ENCODE results near the gene BRAP. TPM values are rescaled to one million over a fixed set of nuclear protein-coding genes. Genes with fewer than 3 reads are reported as not detected.
"Not testable (repeated sequence)": the region's sequence is repeated elsewhere in the genome, so short reads cannot be mapped to it uniquely, and the experiment has no call there.

BRAP gene
- total RNA-seq, 8 experiments from 2014 or later: 14.3 to 23.4 (median 18.9) TPM

GRCh38 chr12:111599453-111600204 lies 86.1 kb downstream of the BRAP start:
- peak; percentile 71 to 88 (median 82) for ATAC-seq (replicated peaks in 6 of 8)
- 0 to 10% (median 4%) methylated on average over 1 to 5 of the region's 56 CpGs; no CpG with 5 or more reads in 6 of the 10 experiments for WGBS, 10 experiments

GRCh38 chr12:111598637-111599452 lies 86.9 kb downstream of the BRAP start, which contains the start of gene ATXN2:
Gene ATXN2 (minus strand): TSS chr12:111599315. CDS start chr12:111599034, 281 bp downstream.
- H3K4me3 ChIP-seq: peak within 1 kb of the TSS; percentile 94 to 100 (median 99)
- 0% methylated on average over 4 of the region's 119 CpGs; no CpG with 5 or more reads in 9 of the 10 experiments for WGBS, 10 experiments
- in situ Hi-C loops (cut with MboI; ENCODE audit: low pct_unique_long_range_greater_than_20kb in 2 of 9, low sequenced_read_pairs in 9 of 9, unreplicated experiment in 9 of 9): no loop called here
- peak within 1 kb of the TSS; percentile 100 for H3K27ac ChIP-seq
- ATAC-seq (replicated peaks in 6 of 8): peak; percentile 42 to 68 (median 58)
- peaks cover 6 to 30% of the 10 kb centered on the region in 2 donors for H3K4me1 ChIP-seq (replicated peaks in 1 of 2)

More at GRCh38 chr12:111599453-111600204, 86.1 kb downstream of the BRAP start:
- in situ Hi-C loops (cut with MboI; ENCODE audit: low pct_unique_long_range_greater_than_20kb in 2 of 9, low sequenced_read_pairs in 9 of 9, unreplicated experiment in 9 of 9): no loop called here
- Histone ChIP-seq H3K4me3 (peak overlapping the region; percentile 94 to 100 (median 99)), H3K4me1 (replicated peaks in 1 of 2) (peaks cover 3 to 22% of the 10 kb centered on the region in 2 donors), H3K27ac (peak overlapping the region; percentile 100)

GRCh38 chr12:111597831-111598636 lies 87.7 kb downstream of the BRAP start:
- Histone ChIP-seq H3K4me3 (peak overlapping the region; percentile 94 to 100 (median 99)), H3K4me1 (replicated peaks in 1 of 2) (peaks cover 6 to 32% of the 10 kb centered on the region in 2 donors), H3K27ac (peak overlapping the region; percentile 100)
- no CpG with 5 or more reads among the region's 67 CpGs for WGBS, 10 experiments
- peak; percentile 9 to 48 (median 38) for ATAC-seq (replicated peaks in 6 of 8)
- in situ Hi-C loops (cut with MboI; ENCODE audit: low pct_unique_long_range_greater_than_20kb in 2 of 9, low sequenced_read_pairs in 9 of 9, unreplicated experiment in 9 of 9): no loop called here

- 0 to 2% (median 0%) methylated on average over 1 to 19 of the region's 33 CpGs for WGBS, 10 experiments
- peak in 6 of 8 experiments; percentile 2 to 23 (median 10) for ATAC-seq (replicated peaks in 6 of 8)
- in situ Hi-C loops (cut with MboI; ENCODE audit: low pct_unique_long_range_greater_than_20kb in 2 of 9, low sequenced_read_pairs in 9 of 9, unreplicated experiment in 9 of 9): no loop called here
Observed at GRCh38 chr12:111596985-111597830, 88.5 kb downstream of the BRAP start.

GRCh38 chr12:111595341-111595835 lies 90.4 kb downstream of the BRAP start:
- in situ Hi-C loops (cut with MboI; ENCODE audit: low pct_unique_long_range_greater_than_20kb in 2 of 9, low sequenced_read_pairs in 9 of 9, unreplicated experiment in 9 of 9); H3K27ac ChIP-seq; ATAC-seq (replicated peaks in 6 of 8): not testable (repeated sequence)
- Histone ChIP-seq H3K4me3 (peak overlapping the region in 1 of 5 donors; percentile 4), H3K4me1 (replicated peaks in 1 of 2) (peaks cover 6 to 32% of the 10 kb centered on the region in 2 donors)
- WGBS, 10 experiments: 10 to 93% (median 76%) methylated on average over 2 to 10 of the region's 15 CpGs

More at GRCh38 chr12:111596985-111597830, 88.5 kb downstream of the BRAP start:
- Histone ChIP-seq H3K4me3 (peak overlapping the region; percentile 94 to 100 (median 99)), H3K27ac (peak overlapping the region; percentile 100), H3K4me1 (replicated peaks in 1 of 2) (peaks cover 6 to 32% of the 10 kb centered on the region in 2 donors)

Other genes with a start within 250 kb of the BRAP start
- 100 to 1,000 TPM in 1 of 8 experiments, 10 to 100 TPM in 7; 21.3 to 103 (median 36.7) TPM for gene ATXN2, start 86.6 kb downstream of the BRAP start, total RNA-seq
- 10 to 100 TPM; 12.9 to 66.9 (median 17.6) TPM for gene ACAD10, start 97 bp upstream of the BRAP start, total RNA-seq
- gene ALDH2, start 81.0 kb upstream of the BRAP start, total RNA-seq: 10 to 100 TPM; 13.2 to 45.3 (median 27.0) TPM
- gene MAPKAPK5, start 156.3 kb upstream of the BRAP start, total RNA-seq: 10 to 100 TPM; 32.0 to 55.9 (median 41.1) TPM